Left renal pelvis (tissue), 4 donors: ENCODE results near the gene TCF19. TPM values are rescaled to one million over a fixed set of nuclear protein-coding genes. Genes with fewer than 3 reads are reported as not detected.
"Not testable (repeated sequence)": the region's sequence is repeated elsewhere in the genome, so short reads cannot be mapped to it uniquely, and the experiment has no call there.

ENCODE experiments used
- DNase-seq, 4 donors: peaks; one replicate each; pipeline ENCODE4 v3.0.0-alpha.2; 2013; ENCODE audit warnings: low read depth in 4 of 4, low spot score in 3 of 4
- polyA plus RNA-seq, 4 donors: library from polyadenylated mRNA; unstranded; fragments of 120-200 nt; gene quantifications; one replicate each; pipeline ENCODE4 v1.2.1, GENCODE V29; 2013; ENCODE audit not compliant: insufficient read length in 4 of 4

The TCF19 gene
- polyA plus RNA-seq, 4 donors, result 17.3 to 26.0 (median 18.3) TPM

DNA sequence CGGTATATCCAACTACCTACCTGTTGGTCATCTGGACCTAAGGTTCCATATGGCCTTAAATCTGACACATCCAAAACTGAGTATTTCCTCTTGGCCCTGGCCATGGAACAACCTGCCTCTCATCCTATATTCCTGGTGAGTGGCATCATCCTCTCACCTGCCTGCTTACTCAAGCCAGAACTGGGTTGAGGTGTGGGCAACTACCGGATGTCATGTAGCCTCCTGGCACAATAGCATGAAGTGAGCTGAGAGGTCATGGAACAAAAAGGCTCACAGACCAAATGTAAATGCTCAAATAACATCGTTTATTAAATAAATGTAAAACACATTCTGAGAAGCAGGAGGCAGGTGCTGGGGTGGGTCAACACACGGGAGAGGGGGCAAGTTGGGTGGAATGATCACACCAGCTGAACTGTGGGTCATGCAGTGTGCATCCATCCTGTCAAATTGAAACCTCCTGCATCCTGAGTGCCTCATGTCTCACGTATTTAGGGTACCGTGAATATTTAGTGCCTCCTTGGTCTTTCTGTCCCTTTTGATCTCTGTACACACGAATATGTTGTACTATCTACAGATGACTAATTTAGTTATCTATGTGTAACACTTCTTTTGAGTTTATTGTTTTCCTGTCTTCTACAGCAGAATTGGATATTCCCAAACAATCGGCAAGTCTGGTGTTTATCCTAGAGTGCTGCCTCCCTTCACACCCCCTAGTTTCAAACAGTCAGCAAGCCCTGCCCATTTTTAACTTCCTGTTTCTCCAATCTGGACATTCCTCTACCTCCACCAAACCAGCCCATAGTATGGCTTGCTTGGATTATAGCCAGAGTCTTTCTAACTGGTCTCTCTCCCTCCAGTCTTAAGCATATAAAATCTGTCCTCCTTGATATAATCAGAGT lies 20.0 kb downstream of the TCF19 start:
- no peak for DNase-seq

DNA sequence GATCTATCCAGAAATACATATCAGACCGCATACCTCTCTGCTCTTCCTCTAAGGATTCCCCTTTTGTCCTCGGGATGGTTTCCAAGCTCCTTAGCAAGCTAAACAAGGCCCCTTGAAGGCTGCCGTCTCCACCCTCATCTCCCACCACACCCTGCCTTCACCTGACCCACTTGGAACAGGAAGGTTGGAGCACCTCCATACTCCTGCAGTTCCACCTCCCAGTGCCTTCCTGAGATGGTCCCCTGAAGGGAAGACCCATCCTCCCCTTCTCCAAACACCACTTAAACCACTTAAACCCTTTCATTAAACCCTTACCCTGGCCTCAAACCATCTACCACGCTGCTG lies 20.6 kb downstream of the TCF19 start:
- no peak for DNase-seq

DNA sequence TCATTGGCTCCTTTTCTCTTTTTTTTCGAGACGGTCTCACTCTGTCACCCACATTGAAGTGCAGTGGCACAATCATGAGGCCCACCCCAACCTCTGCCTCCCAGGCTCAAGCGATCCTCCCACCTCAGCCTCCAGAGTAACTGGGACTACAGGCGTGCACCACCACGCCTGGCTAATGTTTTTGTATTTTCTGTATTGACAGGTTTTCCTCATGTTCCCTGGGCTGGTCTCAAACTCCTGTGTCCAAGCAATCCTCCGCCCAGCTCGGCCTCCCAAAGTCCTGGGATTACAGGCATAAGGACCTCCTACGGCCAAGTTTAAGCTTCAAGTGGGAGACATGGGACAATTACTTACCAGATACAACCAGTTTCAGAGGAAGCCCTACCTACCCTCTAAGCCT lies 21.5 kb downstream of the TCF19 start:
- DNase-seq, result no peak

DNA sequence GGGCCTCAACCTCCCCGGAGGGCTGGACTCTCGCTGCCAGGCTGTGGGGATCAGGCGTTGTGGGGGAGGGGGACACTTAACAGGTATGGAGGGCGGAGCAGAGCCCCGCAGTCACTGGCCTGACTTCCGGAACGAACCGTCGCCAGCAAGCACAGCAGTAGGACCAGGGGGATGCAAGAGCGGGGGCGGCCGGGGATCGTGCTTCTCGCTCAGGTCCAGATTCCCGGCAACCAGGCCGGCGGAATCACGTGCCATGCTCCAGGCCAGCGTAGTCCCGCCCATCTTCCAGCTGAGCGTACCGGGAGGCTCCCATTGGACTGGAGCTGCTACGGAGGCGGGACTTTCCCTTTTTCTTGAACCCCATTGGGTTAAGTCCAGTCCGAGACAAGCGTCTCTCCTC lies 22.1 kb downstream of the TCF19 start:
- peak in 1 of 4 donors; percentile 48 for DNase-seq

DNA sequence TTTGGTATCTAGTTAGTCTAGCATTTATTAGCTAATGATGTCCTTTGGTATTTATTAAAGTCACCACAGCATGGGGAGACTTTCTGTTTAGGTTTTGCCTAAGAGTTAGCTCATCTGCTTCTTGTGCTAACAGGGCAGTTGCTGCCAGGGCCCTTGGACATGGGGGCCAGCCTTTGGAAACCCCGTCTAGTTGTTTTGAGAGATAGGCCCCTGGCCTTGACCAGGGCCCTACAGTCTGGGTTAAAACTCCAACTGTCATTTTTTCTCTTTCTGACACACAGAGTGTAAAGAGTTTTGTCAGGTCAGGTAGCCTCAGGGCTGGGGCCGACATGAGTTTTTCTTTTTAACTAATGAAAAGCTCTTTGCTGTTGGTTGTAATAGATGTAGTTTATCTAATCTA lies 24.9 kb downstream of the TCF19 start:
- DNase-seq, result not testable (repeated sequence)

DNA sequence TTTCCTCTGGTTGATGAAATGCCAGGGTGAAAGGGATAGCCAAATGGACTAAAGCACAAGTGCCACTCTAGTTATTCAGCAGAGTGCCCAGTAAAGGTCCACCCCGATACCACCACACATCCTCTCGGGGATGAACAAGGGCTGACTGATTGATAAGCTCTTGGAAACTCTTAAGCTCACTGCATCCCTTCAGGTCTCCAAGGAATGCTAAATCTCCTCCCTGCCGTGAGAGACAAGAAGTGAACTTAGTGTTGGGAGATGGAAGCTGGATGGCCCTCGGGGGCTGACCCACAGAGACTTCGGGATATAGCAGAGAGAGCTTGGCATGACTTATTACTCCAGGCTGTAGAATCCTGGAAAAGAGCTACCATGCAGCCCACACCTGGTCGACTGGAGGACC lies 25.5 kb downstream of the TCF19 start:
- DNase-seq, result not testable (repeated sequence)

DNA sequence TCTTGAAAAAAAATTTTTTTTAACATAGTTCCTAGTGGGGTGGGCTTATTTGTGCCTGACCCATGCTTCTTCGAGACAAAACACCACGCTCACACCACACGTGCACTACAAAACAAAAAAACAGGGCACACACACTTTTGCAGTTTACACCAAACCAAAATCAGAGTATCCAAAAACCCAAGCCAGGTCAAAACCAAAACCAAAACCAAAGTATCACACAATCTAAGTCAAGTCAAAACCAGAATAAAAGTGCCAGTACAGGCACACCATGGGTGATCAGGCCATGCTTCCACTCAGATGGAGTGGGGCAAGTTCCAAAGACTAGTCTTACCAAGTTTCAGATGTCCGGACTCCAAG lies 27.3 kb downstream of the TCF19 start:
- DNase-seq, result not testable (repeated sequence)

DNA sequence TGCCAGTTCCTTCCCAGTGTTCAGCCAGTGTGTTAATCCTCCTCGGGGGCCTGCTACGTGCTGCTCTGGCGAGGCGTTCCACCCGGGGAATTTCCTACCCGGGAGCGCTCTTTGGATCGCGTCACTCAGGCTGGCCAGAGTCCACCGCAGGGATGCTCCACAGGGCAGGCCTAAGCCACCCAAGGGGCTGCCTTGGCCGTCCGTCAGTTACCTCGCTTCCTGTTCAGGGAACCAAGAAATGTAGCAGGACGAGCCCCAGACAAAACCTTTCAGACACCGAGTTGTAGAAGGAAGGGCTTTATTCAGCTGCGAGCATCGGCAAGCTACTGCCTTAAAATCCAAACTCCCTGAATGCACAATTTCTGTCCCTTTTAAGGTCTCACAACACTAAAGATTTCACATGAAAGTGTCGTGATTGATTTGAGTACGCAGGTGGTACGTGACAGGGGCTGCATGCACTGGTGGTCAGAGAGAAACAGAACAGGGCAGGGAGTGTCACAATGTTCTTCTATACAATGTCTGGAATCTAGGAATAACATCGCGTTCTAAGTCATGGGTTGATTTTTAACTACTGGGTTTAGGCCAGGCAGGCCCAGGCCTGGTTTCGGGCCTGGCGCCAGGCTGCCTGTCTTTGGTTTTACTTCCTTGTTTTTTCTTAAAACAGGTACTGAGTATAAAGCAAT lies 27.8 kb downstream of the TCF19 start:
- DNase-seq, result no peak

DNA sequence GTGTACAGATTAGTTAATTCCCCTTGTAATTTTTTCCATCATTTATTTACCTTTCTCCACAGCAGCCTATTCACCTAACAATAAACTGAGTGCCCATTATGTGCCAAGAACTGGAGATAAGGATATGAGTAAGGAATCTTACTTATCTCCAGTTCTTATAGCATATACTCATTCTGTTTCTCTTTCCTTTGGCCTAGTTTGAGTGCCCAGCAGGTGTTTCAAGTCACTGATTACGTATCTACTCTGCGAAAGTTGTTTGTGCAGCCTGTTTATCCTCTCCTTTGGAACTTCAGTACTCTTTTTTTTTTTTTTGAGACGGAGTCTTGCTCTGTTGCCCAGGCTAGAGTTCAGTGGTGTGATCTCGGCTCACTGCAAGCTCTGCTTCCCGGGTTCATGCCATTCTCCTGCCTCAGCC lies 29.4 kb downstream of the TCF19 start:
- no peak for DNase-seq

DNA sequence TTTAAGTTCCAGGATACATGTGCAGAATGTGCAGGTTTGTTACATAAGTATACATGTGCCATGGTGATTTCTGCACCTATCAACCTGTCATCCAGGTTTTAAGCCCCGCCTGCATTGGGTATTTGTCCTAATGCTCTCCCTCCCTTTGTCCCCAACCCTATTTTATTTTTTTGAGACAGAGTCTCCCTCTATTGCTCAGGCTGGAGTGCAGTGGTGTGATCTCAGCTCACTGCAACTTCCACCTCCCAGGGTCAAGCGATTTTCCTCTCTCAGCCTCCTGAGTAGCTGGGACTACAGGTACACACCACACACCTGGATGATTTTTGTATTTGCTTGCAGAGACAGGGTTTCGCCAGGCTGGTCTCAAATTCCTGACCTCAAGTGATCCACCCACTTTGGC lies 30.8 kb downstream of the TCF19 start:
- DNase-seq, result not testable (repeated sequence)

DNA sequence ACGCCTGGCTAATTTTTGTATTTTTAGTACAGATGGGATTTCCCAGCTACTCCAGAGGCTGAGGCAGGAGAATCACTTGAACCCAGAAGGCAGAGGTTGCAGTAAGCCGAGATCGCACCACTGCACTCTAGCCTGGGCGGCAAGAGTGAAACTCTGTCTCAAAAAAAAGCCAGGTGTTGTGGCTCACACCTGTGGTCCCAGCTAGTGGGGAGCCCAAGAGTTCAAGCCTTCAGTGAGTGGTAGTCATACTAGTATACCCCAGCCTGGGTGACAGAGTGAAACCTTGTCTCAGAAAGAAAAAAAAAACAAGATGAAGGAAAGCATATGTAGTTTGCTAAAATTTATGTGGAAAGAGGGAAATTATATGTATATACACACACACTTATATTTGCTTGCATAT lies 32.1 kb downstream of the TCF19 start:
- no peak for DNase-seq

DNA sequence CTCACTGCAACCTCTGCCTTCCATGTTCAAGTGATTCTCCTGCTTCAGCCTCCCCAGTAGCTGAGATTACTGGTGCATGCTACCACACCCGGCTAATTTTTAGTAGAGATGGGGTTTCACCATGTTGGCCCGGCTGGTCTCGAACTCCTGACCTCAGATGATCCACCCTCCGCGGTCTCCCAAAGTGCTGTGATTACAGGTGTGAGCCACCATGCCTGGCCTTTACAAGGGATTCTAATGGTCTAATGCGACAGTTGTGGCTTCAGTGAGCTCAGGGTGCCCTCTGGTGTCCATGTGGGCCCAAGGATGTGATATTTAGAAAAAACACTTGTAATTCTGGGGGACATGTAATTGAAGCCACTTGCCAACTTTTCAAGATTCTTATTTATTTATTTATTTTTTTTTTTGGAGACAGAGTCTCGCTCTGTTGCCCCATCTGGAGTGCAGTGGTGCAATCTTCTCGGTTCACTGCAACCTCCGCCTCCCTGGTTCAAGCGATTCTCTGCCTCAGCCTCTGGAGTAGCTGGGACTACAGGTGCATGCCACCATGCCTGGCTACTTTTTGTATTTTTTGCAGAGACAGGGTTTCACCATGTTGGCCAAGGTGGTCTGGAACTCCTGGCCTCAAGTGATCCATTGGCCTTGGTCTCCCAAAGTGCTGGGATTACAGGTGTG lies 34.2 kb downstream of the TCF19 start:
- peak in 1 of 4 donors; percentile 58 for DNase-seq

DNA sequence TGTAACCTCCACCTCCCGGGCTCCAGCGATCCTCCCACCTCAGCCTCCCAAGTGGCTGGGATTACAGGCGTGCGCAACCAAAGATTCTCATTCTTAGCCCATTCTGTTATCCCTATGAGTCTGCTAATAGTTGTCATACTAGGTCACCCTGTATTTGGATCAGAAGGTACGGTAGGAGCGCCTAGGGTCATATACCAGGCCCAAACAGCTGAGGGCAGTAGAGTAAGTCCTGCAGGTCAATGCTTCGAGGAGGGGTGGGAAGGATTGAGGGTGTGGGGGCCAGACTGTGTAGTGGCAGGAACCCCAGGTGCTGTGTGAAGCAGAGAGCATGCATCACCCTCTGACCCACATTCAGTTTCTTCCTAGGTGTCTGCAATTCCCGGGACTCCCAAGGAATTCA lies 34.8 kb downstream of the TCF19 start:
- DNase-seq, result no peak

DNA sequence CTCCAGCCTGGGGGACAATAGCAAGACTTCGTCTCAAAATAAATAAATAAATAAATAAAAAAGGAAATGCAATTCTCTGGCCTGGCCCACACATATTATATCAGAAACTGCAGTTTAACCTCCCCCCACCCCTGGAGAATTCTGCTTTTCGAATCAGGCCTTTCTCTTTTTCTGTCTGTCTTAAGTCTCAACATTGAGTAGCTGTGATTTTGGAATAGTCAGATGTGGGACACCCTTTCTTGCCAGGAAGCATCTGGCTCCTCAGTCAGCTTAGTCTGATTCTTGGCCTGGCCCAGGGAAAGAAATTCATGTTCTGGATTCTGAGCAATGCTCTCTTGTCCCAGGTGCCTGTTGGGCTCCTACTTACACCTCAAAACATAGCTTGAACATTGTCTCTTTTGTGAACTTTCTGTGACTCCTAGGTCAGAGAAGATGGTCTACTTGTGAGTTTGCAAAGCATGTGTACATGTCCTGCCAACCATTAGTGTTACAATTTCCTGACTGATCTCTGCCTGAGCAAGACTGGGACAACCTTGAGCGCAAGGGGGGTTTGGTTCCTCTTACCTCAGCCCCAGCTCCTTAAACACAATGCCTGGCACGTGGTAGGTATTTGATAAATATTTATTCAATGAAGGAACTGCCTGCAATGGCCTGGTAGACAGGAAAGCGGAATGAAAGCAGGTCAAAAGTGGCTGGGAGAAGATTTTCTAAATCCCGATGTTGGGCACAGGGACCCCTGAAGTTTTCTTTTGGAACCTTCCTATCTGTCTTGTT lies 35.9 kb downstream of the TCF19 start:
- no peak for DNase-seq

DNA sequence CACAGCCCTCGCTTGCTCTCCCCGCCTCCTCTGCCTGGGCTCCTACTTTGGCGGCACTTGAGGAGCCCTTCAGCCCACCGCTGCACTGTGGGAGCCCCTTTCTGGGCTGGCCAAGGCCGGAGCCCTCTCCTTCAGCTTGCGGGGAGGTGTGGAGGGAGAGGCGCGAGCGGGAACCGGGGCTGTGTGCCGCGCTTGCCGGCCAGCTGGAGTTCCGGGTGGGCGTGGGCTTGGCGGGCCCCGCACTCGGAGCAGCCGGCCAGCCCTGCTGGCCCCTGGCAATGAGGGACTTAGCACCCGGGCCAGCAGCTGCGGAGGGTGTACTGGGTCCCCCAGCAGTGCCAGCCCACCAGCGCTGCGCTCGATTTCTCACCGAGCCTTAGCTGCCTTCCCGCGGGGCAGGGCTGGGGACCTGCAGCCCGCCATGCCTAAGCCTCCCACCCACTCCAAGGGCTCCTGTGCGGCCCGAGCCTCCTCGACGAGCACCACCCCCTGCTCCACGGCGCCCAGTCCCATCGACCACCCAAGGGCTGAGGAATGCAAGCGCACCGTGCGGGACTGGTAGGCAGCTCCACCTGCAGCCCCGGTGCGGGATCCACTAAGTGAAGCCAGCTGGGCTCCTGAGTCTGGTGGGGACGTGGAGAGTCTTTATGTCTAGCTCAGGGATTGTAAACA lies 37.1 kb downstream of the TCF19 start:
- DNase-seq, result not testable (repeated sequence)

DNA sequence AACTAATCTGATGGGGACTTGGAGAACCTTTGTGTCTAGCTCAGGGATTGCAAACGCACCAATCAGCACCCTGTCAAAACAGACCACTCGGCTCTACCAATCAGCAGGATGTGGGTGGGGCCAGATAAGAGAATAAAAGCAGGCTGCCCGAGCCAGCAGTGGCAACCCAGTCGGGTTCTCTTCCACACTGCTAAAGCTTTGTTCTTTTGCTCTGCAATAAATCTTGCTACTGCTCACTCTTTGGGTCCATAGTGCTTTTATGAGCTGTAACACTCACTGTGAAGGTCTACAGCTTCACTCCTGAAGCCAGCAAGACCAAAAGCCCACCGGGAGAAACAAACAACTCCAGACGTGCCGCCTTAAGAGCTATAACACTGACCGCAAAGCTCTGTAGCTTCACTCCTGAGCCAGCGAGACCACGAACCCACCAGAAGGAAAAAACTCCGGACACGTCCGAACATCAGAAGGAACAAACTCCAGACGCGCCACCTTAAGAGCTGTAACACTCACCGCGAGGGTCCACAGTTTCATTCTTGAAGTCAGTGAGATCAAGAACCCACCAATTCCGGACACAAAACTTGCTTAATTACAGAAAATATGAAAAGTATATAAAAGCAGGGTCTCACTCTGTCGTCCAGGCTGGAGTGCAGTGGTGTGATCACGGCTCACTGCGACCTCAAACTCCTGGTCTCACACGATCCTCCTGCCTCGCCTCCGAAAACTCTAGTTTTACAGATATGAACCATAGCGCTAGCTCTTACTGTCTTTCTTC lies 38.0 kb downstream of the TCF19 start:
- not testable (repeated sequence) for DNase-seq

DNA sequence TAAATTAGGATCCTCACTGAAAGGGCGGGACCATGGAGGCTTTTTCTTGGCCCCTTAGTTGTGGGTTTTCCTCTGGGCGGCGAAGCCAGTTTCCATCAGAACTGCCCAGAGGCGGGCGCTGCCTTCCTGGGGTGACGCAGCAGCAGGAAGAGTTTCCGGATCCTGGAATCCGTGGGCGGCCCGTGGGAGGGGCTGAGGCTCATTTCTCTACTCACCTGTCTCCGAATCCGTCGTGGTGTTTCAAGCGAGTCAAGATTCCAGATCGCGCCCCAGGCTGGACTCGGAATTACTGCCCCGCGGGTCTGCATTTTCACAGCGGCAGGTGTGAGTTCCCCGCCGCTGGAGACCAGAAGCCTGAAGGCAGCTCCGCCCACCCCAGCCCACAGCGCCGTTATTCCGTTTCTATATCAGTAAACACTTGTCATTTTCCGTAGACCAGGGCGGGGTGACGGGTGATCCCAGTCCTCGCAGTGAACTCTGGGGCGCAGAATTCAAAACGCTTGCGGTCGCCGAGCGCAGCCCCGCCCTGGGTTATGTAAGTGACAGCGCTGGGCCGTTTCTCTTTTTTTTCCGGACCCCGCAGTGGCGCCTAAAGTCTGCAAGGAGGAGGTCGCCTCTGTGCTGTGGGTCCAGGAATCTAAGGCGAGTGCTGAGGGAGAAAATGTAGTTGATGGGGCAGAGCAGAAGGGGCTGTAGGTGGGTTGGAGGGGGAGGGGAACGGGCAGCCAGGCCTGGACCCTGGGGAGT lies 39.3 kb downstream of the TCF19 start:
- peak in 1 of 4 donors; percentile 59 for DNase-seq

DNA sequence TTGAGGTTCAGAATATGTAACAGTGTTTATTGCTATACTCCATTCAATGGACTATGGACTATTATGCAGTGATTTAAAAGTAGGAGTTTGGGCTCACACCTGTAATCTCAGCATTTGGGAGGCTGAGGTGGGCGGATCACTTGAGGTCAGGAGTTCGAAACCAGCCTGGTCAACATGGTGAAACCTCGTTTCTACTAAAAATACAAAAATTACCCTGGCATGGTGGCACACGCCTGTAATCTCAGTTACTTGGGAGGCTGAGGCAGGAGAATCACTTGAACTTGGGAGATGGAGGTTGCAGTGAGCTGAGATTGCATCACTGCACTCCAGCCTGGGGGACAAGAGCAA lies 40.7 kb downstream of the TCF19 start:
- DNase-seq, result not testable (repeated sequence)
